HL-60 (cell line): ENCODE data around the gene DNM3.

ENCODE experiments used
- CTCF ChIP-seq: IDR thresholded peaks from one replicate; pipeline ENCODE4 v1.5.1; 2011; ENCODE audit warnings: low read length, control low read depth, inconsistent platforms; ENCODE audit not compliant: insufficient read depth
- POLR2AphosphoS5 ChIP-seq: IDR thresholded peaks from 2 replicates; pipeline ENCODE4 v1.6.1; 2012; ENCODE audit warnings: low read depth

DNA sequence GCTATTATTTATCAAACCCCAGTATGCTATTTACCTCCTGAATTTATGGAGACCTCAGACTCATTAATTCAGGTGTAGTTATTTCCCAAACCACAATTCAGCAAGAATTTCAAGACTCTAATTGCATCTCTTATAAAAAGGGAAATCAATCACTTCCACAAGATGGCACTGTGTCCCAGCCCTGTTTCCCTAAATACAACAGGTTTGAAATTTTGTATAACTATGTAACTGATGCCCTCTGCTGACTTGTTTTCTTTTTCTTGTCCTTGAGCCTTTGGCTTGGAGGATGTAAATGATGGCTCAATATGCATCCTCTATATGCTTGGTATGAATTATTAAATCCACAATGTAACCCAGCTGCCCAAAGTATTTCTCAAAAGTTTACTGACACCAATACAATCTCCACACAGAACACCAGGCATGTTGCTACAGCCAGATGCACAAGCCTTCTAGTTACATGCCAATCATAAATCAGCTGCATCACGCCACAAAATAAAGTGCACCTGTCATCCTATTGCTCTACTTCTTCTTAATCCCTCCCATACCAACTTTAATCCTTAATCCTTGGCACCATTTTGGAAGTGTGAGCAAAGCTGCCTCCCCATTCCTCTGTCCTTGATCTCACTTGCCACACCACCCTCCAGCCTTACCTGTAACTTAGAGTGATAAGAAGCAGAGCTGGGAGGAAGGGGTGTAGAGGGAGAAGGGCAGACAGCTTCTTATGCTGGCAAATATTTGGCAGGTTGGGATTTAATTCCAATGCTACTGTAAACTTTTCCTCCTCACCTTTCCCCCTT, 588.2 kb downstream of the DNM3 start:
- peak; percentile 55 for TF ChIP-seq CTCF
- TF ChIP-seq POLR2AphosphoS5 = no peak
